ENCODE measurements around the gene DCAF11.

The DCAF11 gene

DNA sequence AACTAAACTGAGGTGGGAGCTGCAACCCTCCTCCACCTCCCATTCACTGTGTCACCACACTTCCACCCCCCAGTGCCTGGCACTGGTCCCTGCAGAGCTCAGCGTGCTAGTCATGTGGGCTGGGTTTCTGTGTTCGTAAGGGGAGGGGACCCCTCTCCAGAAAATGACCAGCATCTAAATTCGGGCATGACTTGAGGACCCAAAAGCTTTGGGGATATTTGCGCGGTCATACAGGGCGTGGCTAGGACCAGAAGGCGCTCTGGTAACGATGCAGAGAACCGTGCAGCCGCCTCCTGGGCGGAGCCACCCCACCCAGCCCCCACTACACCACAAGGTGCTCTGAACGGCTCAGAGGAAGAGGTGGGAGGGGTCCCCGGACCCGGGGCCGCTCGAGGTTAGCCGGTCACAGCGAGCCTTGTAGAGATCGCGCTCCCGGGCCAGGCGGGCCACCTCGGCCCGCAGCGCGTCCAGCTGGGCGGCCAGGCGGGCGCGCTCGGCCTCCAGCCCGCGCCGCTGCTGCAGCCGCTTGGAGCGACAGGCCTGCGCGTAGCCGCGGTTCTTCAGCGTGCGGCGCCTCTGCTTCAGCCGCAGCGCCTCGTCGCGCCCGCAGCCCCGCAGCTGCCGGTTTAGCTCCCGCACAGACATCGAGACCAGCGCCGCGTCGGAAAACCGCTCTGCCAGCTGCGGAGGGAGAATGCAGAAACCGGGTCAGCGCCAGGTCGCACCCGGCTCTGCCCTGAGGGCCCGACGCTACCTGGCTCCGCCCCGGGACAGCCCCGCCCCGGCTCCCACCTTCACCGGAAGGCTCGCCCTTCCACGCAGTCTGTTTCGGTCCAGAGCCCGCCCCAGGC, 33.5 kb upstream of the DCAF11 start:
- TF ChIP-seq, protein P1, sequence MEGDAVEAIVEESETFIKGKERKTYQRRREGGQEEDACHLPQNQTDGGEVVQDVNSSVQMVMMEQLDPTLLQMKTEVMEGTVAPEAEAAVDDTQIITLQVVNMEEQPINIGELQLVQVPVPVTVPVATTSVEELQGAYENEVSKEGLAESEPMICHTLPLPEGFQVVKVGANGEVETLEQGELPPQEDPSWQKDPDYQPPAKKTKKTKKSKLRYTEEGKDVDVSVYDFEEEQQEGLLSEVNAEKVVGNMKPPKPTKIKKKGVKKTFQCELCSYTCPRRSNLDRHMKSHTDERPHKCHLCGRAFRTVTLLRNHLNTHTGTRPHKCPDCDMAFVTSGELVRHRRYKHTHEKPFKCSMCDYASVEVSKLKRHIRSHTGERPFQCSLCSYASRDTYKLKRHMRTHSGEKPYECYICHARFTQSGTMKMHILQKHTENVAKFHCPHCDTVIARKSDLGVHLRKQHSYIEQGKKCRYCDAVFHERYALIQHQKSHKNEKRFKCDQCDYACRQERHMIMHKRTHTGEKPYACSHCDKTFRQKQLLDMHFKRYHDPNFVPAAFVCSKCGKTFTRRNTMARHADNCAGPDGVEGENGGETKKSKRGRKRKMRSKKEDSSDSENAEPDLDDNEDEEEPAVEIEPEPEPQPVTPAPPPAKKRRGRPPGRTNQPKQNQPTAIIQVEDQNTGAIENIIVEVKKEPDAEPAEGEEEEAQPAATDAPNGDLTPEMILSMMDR (IDR thresholded peaks at IDR 0.05) = no peak

DNA sequence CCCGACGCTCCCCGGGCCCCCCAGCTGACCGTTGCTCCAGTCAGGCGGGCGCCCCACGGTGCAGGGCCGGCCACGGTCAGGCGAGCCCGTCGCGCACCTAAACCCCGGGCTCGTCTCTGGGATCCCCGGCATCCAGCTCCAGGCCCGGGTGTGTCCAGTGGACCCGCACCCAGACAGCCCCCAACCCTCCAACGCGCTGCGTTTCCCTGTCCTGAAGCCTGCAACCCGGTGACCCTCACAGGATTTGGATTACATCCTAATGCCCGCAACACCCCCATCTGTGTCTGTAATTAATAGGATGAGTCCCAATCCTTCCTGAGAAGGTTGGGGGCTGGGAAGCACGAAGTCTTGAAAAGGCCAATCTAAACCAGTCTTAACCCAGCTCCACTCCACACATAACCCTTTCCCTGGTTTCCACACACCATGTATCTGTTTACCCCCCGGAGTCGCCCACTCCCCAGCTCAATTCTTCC, 32.8 kb upstream of the DCAF11 start:
- TF ChIP-seq, protein P1 (IDR thresholded peaks at IDR 0.05) = no peak

DNA sequence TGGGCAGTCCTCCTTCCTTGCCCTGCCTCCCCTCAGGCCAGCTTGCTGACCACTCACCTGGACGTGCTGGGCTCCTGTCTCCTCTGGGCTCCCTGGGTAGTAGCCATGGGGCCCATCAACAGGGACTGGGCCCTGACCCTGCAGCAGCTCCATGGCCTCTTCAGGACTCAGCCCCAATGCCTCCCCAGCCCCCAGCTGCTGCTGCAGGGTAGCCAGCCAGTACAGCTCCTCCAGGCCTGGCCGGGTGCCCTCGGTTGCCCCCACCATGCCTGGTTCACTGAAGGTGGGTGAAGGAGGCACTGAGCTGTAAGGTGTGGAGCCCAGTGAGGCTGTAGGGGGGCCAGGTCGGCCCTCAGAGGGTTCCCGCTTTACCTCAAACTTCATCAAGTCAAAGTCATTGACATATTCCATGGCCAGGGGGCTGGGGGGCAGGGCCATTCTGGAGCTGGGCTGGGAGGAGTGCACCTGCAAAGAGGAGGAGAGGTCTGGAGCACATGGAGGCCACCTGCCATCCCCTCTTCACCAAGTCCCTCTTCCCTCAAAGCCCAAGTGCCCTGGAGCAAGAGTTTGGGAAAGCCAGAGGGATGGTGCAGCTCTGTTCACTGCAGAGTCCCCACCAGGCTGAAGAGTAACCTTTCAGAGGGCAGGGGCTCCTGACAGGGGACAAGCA, 32.0 kb upstream of the DCAF11 start:
- TF ChIP-seq, protein P1 (IDR thresholded peaks at IDR 0.05) = no peak

DNA sequence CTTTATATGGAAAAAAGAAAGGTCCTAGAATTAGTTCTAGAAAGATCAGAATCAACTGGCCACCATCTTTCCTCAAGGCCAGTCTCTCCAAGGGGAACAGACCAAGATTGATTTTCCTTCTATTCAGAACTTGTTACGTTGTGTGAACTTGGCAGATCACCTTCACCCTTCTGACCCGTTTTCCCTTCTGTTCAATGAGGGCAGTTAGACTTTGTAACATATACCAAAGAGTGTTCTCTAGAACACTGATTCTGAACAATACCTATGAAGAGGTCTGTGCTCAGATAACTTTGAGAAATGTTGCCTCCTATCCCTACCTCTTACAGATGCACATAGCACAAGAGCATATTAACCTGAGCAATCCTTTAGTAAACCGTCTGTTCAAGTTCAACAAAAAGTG, 31.1 kb upstream of the DCAF11 start:
- TF ChIP-seq, protein P1 (IDR thresholded peaks at IDR 0.05) = no peak

DNA sequence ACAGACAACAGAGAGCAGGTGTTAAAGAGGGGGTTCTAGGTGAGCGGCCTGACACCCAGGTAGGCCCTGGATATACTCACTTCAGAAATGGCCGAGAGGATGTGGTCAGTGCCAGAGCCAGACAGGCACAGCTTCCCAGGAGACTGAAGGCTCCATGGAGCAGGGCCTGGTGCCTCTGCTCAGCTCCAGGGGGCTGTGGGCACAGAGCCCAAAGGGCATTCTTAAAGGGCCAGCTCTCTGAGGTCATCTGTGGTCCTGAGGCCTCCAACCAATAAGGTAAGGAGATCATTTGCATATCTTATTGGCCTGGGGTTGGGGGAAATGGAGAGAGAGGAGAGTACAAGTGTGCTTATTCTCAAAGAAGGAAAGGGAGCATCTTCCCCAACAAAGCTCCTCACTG, 30.1 kb upstream of the DCAF11 start:
- TF ChIP-seq, protein P1 (IDR thresholded peaks at IDR 0.05) = no peak

DNA sequence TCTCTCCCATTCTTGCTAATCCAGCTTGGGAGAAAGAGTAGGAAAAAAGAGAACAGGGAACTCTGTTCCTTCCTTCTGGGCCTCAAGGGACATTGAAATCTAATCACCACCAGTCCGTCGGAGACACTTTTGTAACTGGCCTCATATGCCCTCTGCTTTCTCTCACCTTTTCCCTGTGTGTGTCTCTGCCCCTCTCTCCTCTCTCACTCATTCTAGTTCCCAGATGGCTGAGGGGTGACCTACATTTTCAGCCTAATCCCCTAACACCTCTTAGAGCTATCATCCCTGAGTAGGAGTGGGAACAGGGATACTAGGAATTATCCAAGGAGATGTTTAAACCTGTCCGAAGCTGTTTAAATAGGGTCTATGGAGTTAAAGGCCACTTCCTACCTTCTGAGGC, 29.4 kb upstream of the DCAF11 start:
- TF ChIP-seq, protein P1 (IDR thresholded peaks at IDR 0.05) = no peak

DNA sequence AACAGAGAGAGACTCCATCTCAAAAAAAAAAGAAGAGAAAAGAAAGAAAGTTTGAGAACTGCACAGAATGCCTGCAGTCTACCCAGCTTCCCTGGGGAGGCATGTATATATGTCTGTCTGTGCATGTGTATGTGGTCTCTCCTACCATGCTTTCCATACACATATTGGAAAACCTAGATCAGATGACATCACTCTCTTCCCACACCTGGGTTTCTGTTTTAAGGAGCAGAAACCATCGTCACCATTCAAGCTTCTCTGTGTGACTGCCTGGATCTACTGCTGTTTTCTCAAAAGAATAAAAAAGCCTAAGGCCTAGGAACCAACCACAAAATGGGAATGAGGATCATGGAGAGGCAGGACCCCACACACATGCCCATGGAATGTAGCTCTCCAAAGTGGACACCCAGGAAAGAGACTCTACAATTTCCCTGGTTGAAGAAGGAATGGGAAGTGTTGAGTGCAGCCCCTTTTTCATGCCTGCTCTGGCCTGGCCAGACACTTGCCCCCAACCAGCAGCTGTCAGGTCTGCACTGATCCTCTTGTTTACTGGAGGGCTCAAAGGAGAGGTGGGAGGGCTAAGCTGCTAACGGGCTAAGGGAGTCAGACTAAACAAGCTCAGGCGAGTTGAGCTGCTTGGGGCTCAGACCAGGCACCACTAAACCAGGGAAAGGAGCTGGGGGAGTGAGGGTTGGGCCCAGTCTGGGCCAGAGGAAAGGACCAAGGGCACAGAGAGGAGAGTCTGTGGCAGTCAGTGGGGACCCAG, 28.2 kb upstream of the DCAF11 start:
- TF ChIP-seq, protein P1 (IDR thresholded peaks at IDR 0.05) = no peak
